RWPE1 (cell line): ENCODE results near the gene TMIGD3.

Experiments
- CTCF ChIA-PET: fragments of 350-600 bp; sonication (Branson Sonifier 250); formaldehyde crosslinking; extraction: SDS; loops from one replicate; lab custom pipeline; 2021; lab: Yijun Ruan, JAX
- POLR2A ChIA-PET: fragments of 400-600 bp; formaldehyde crosslinking; extraction: SDS; loops from one replicate; lab custom pipeline; 2020; ENCODE audit warnings: antibody characterized with exemption; ENCODE audit not compliant: low non-redundant PET; lab: Yijun Ruan, JAX
- DNase-seq: peaks from one replicate; pipeline ENCODE4 v3.0.0; 2012; ENCODE audit warnings: low spot score
- H3K27ac ChIP-seq: fragments of 450-650 bp; 2 replicates; pipeline ENCODE4 v1.5.1; 2017
- TF ChIP-seq, protein P1 (sequence below): fragments of 450-650 bp; conservative IDR thresholded peaks from 2 replicates; pipeline ENCODE4 v1.5.1; 2017; ENCODE audit warnings: low read depth, mild to moderate bottlenecking

The TMIGD3 gene

GRCh38 chr1:111509997-111510375 is 6.6 kb upstream of the TMIGD3 start:
- POLR2A ChIA-PET = no interaction called here
- TF ChIP-seq, protein P1, sequence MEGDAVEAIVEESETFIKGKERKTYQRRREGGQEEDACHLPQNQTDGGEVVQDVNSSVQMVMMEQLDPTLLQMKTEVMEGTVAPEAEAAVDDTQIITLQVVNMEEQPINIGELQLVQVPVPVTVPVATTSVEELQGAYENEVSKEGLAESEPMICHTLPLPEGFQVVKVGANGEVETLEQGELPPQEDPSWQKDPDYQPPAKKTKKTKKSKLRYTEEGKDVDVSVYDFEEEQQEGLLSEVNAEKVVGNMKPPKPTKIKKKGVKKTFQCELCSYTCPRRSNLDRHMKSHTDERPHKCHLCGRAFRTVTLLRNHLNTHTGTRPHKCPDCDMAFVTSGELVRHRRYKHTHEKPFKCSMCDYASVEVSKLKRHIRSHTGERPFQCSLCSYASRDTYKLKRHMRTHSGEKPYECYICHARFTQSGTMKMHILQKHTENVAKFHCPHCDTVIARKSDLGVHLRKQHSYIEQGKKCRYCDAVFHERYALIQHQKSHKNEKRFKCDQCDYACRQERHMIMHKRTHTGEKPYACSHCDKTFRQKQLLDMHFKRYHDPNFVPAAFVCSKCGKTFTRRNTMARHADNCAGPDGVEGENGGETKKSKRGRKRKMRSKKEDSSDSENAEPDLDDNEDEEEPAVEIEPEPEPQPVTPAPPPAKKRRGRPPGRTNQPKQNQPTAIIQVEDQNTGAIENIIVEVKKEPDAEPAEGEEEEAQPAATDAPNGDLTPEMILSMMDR = no peak
- CTCF ChIA-PET = no interaction called here

GRCh38 chr1:111507411-111508201 is 4.2 kb upstream of the TMIGD3 start:
- peak; percentile 27 for DNase-seq
- CTCF ChIA-PET = interaction anchor here (0.5 to 2.2 kb wide), 29 partner anchors 10 to 1106 kb away, joined by 3 to 10 read pairs (median 3); partner anchors contain the start of gene RAP1A
- POLR2A ChIA-PET = interaction anchor here (0.9 to 1.0 kb wide), 2 partner anchors 85 to 112 kb away, joined by 3 to 4 read pairs; no protein-coding TSS in a partner anchor
- TF ChIP-seq, protein P1 = no peak
- peak overlapping the region; percentile 88 for H3K27ac ChIP-seq

More at GRCh38 chr1:111509997-111510375, 6.6 kb upstream of the TMIGD3 start:
- DNase-seq = no peak
- no peak overlapping the region for H3K27ac ChIP-seq

DNA sequence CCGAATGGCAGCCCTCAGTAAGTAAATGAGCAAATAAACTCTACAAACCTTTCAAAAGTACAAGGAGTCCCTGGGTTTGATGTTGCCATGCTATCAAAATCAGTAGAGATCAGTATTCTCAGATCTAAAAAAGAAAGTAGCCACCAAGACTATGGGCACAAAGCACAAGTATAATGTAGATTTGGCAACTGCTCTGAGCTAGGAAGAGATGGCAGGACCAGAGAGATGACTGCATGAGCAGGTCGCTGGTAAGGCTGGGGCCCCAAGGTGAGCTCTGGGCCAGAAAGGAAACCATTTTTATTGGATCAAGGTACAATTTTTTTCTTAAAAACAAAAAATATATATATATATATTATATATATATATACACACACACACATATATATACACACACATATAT is 3.1 kb upstream of the TMIGD3 start:
- POLR2A ChIA-PET = no interaction called here
- DNase-seq = no peak
- CTCF ChIA-PET = interaction anchor here (0.6 kb wide), 2 partner anchors 25 to 104 kb away, joined by 3 read pairs; no protein-coding TSS in a partner anchor
- no peak overlapping the region for H3K27ac ChIP-seq
- TF ChIP-seq, protein P1 = no peak

GRCh38 chr1:111505641-111506119 is 2.2 kb upstream of the TMIGD3 start:
- TF ChIP-seq, protein P1 = no peak
- H3K27ac ChIP-seq = no peak overlapping the region
- POLR2A ChIA-PET = no interaction called here
- no peak for DNase-seq
- CTCF ChIA-PET = no interaction called here

DNA sequence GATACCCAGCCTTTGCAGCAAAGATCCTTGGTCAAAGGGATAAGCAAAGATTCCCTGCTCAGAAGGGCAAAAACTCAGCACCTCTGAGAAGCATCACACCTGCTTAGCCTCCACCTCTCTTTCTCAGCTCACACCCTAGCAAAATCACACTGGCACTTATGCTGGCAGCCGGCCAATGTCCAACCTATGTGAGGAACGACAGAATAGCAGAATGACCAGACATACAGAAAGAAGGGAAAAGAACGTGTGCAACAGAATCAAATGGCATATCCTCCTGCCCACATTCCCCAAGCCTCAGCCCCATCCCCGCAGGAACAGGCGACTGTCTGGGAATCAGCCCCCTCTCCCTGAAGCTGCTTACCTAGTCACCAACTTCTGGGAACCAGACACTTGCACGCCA is 664 bp upstream of the TMIGD3 start:
- POLR2A ChIA-PET = no interaction called here
- TF ChIP-seq, protein P1 = no peak
- no peak for DNase-seq
- CTCF ChIA-PET = no interaction called here
- H3K27ac ChIP-seq = no peak overlapping the region

DNA sequence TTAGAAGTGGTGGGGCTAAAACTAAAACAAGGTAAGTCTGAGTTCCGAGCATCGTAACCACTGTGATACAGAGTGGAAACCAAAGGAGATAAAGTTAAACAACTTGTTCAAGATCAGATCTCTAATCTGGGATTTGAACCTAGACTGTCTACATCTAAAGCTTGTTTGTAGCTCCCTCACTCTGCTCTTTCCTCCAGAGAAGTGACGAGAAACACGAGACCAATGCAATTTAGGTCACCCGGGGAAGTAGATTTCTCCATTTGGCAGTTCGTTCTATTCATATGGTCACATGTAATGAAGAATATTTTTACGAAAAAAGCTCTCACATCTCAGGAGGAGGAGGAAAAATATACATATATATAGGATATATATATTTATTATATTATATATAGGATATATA is 1.8 kb downstream of the TMIGD3 start:
- TF ChIP-seq, protein P1 = no peak
- ChIA-PET CTCF (no interaction called here), POLR2A (no interaction called here)
- no peak overlapping the region for H3K27ac ChIP-seq
- no peak for DNase-seq
